Measurements from ENCODE around the gene CCDC85B. TPM values are rescaled to one million over a fixed set of nuclear protein-coding genes. Genes with fewer than 3 reads are reported as not detected.
"Not testable (repeated sequence)": the region's sequence is repeated elsewhere in the genome, so short reads cannot be mapped to it uniquely, and the experiment has no call there.

Gene CCDC85B
- total RNA-seq, 6 experiments from 2014 or later: 4.9 to 19.2 (median 6.6) TPM

DNA sequence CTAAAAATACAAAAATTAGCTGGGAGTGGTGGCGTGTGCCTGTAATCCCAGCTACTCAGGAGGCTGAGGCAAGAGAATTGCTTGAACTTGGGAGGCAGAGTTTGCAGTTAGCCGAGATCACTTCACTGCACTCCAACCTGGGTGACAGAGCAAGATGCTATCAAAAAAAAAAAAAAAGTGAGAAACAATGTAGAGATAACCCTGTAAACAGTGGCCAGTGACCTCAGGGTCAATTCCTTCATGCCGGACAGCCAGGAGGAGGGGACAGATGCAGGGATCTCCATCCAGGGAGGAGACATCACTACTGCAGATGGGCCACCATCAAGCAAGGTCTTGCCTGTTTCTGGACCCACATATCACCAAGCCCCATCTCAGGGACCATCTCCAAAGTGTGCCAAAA lies 42.7 kb upstream of the CCDC85B start:
- WGBS (ENCODE audit: insufficient coverage, low coverage, low lambda C conversion rate, missing lambda C conversion rate): 67% methylated on average over 2 of the region's 3 CpGs
- no peak overlapping the region for H3K27ac ChIP-seq
- intact Hi-C loops (cut with DNase I): no loop called here
- no peaks in the 10 kb centered on the region for H3K9me3 ChIP-seq
- no peaks in the 10 kb centered on the region for H3K27me3 ChIP-seq
- H3K4me3 ChIP-seq: no peak overlapping the region
- no peak for ATAC-seq
- peak in 1 of 3 donors; percentile 13 for DNase-seq
- TF ChIP-seq, protein P1, sequence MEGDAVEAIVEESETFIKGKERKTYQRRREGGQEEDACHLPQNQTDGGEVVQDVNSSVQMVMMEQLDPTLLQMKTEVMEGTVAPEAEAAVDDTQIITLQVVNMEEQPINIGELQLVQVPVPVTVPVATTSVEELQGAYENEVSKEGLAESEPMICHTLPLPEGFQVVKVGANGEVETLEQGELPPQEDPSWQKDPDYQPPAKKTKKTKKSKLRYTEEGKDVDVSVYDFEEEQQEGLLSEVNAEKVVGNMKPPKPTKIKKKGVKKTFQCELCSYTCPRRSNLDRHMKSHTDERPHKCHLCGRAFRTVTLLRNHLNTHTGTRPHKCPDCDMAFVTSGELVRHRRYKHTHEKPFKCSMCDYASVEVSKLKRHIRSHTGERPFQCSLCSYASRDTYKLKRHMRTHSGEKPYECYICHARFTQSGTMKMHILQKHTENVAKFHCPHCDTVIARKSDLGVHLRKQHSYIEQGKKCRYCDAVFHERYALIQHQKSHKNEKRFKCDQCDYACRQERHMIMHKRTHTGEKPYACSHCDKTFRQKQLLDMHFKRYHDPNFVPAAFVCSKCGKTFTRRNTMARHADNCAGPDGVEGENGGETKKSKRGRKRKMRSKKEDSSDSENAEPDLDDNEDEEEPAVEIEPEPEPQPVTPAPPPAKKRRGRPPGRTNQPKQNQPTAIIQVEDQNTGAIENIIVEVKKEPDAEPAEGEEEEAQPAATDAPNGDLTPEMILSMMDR (IDR thresholded peaks at IDR 0.05): no peak
- no peak for TF ChIP-seq POLR2A (IDR thresholded peaks at IDR 0.05)
- H3K4me1 ChIP-seq: no peaks in the 10 kb centered on the region
- H3K36me3 ChIP-seq: peaks cover 0 to 2% (median under 1%) of the 10 kb centered on the region in 4 donors

DNA sequence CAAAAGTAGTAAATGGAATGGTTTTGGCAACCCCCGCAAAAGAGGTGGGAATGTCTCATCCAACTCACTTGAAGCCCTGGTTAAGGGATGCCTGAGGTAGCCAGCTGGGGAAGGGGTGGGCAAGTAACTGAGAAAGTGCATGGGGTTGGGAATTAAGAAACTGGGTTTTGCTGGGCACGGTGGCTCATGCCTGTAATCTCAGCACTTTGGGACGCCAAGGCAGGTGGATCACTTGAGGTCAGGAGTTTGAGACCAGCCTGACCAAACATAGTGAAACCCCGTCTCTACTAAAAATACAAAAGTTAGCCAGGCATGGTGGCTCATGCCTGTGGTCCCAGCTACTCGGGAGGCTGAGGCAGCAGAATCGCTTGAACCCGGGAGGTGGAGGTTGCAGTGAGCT lies 41.8 kb upstream of the CCDC85B start:
- H3K9me3 ChIP-seq; ATAC-seq; DNase-seq; H3K27ac ChIP-seq; intact Hi-C loops (cut with DNase I); H3K4me3 ChIP-seq; H3K4me1 ChIP-seq; H3K27me3 ChIP-seq: not testable (repeated sequence)
- peaks cover 4 to 11% (median 5%) of the 10 kb centered on the region in 4 donors for H3K36me3 ChIP-seq
- 30% methylated on average over 4 of the region's 7 CpGs for WGBS (ENCODE audit: insufficient coverage, low coverage, low lambda C conversion rate, missing lambda C conversion rate)

DNA sequence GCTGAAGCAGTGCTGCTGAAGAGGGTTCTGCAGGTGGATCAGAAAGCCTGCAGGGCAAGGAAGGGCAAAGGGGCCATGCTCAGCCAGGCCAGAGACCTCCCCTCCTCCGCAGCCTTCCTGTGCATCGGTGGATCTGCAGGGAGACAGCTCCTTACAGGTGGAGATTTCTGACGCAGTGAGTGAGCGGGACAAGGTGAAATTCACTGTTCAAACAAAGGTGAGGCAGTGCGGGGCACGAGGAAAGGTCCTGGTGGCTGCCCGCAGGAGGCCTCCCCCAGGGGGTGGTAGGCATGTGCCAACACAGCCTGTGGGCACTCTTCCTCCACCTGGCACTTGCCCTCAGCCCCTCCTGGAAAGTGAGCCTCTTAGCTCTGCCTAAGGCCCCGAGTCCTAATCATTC lies 41.1 kb upstream of the CCDC85B start:
- H3K4me3 ChIP-seq: no peak overlapping the region
- peak in 1 of 4 donors; percentile 9 for ATAC-seq
- H3K4me1 ChIP-seq: no peaks in the 10 kb centered on the region
- H3K36me3 ChIP-seq: peaks cover 6 to 18% (median 11%) of the 10 kb centered on the region in 4 donors
- intact Hi-C loops (cut with DNase I): no loop called here
- no peaks in the 10 kb centered on the region for H3K9me3 ChIP-seq
- TF ChIP-seq POLR2A (IDR thresholded peaks at IDR 0.05): no peak
- TF ChIP-seq, protein P1 (IDR thresholded peaks at IDR 0.05): no peak
- peak in 1 of 3 donors; percentile 39 for DNase-seq
- WGBS (ENCODE audit: insufficient coverage, low coverage, low lambda C conversion rate, missing lambda C conversion rate): 55% methylated on average over 2 of the region's 8 CpGs
- no peak overlapping the region for H3K27ac ChIP-seq
- no peaks in the 10 kb centered on the region for H3K27me3 ChIP-seq

DNA sequence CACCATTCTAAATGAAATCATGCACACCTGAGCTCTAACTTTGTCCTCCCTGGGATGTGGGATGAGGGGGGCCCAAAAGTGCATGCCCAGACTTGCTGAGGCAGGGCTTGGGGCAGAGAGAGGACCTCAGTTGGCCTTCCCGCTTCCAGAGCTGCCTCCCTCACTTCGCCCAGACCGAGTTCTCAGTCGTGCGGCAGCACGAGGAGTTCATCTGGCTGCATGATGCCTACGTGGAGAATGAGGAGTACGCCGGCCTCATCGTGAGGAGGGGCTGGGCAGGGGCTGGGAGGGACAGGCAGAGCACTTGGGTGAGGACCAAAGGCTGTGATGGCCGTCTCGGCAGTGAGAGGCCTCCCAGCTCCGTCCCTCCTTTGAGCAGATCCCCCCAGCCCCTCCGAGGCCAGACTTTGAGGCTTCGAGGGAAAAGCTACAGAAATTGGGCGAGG lies 40.7 kb upstream of the CCDC85B start:
- DNase-seq (no peak), ATAC-seq (no peak)
- 50% methylated on average over 12 of the region's 16 CpGs for WGBS (ENCODE audit: insufficient coverage, low coverage, low lambda C conversion rate, missing lambda C conversion rate)
- Histone ChIP-seq H3K4me3 (no peak overlapping the region), H3K27ac (no peak overlapping the region), H3K4me1 (no peaks in the 10 kb centered on the region), H3K36me3 (peaks cover 6 to 22% (median 15%) of the 10 kb centered on the region in 4 donors), H3K27me3 (no peaks in the 10 kb centered on the region), H3K9me3 (no peaks in the 10 kb centered on the region)
- TF ChIP-seq POLR2A (IDR thresholded peaks at IDR 0.05): no peak
- TF ChIP-seq, protein P1 (IDR thresholded peaks at IDR 0.05): no peak
- intact Hi-C loops (cut with DNase I): no loop called here

DNA sequence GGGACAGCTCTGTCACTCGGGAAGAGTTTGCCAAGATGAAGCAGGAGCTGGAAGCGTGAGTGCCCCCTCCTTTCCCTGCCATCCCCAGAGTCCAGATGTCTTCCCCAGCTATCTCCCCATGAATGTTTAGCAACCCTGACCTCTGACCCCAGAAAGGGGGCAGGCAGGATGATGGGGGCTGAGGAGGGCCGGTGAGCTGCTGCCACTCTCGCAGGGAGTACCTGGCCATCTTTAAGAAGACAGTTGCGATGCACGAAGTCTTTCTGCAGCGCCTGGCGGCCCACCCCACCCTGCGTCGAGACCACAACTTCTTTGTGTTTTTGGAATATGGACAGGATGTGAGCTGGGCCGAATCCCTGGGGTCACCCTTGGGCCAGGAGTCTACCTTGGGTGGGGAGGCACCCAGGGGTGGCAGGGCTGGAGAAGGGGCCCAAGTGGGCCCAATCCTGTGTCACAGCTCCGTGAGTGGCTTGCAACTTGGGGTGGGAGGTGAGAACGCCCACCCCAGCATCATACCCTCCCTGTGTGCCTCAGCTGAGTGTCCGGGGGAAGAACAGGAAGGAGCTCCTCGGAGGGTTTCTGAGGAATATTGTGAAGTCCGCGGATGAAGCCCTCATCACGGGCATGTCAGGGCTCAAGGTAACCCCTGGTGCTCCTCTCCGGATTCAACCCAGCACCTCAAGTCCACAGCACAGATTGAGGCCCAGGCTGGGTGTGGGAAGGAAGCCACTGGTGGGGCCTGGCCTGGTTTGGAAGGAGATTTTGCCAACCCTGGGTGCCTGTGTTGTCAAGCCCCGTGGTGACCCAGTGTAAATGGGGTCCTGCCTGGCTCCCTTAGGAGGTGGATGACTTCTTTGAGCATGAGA lies 40.0 kb upstream of the CCDC85B start:
- Histone ChIP-seq H3K36me3 (peaks cover 6 to 29% (median 19%) of the 10 kb centered on the region in 4 donors), H3K27me3 (no peaks in the 10 kb centered on the region), H3K4me3 (no peak overlapping the region), H3K4me1 (no peaks in the 10 kb centered on the region), H3K9me3 (no peaks in the 10 kb centered on the region), H3K27ac (no peak overlapping the region)
- intact Hi-C loops (cut with DNase I): no loop called here
- peak in 2 of 4 donors; percentile 10 to 13 for ATAC-seq
- TF ChIP-seq, protein P1 (IDR thresholded peaks at IDR 0.05): no peak
- TF ChIP-seq POLR2A (IDR thresholded peaks at IDR 0.05): no peak
- WGBS (ENCODE audit: insufficient coverage, low coverage, low lambda C conversion rate, missing lambda C conversion rate): 58% methylated on average over 9 of the region's 20 CpGs
- peak in 1 of 3 donors; percentile 45 for DNase-seq

Data from right lobe of liver (tissue), 6 donors.